Fibroblast of lung (primary cell): ENCODE measurements around the gene ZNF282. TPM values are rescaled to one million over a fixed set of nuclear protein-coding genes. Genes with fewer than 3 reads are reported as not detected.

ENCODE experiments used
- DNase-seq, 2 donors: peaks; one replicate each; pipeline versions ENCODE4 v3.0.0 to v3.0.0-alpha.2; 2010; ENCODE audit warnings: low read depth in 2 of 2
- H2AFZ ChIP-seq: 2 replicates; pipeline ENCODE4 v1.5.1; 2012; ENCODE audit warnings: low read length, control low read depth, inconsistent platforms
- H3K27ac ChIP-seq: 2 replicates; pipeline ENCODE4 v1.5.1; 2011; ENCODE audit warnings: low read length, control low read depth; ENCODE audit not compliant: insufficient read depth
- H3K27me3 ChIP-seq: 2 replicates; pipeline ENCODE4 v1.5.1; 2011; ENCODE audit warnings: mild to moderate bottlenecking, low read length; ENCODE audit not compliant: control insufficient read depth, insufficient read depth
- H3K36me3 ChIP-seq: 2 replicates; pipeline ENCODE4 v1.5.1; 2011; ENCODE audit warnings: low read length; ENCODE audit not compliant: control insufficient read depth, insufficient read depth
- H3K4me1 ChIP-seq: 2 replicates; pipeline ENCODE4 v1.5.1; 2011; ENCODE audit warnings: low read length; ENCODE audit not compliant: control insufficient read depth, insufficient read depth; ENCODE audit errors: extremely low read depth
- H3K4me2 ChIP-seq: 2 replicates; pipeline ENCODE4 v1.5.1; 2011; ENCODE audit warnings: low read length, control low read depth; ENCODE audit not compliant: insufficient read depth; ENCODE audit errors: extremely low read depth
- H3K4me3 ChIP-seq, 4 experiments: fragments of 200-600 bp in 1 of 4; sonication (generic) in 1 of 4; replicated peaks in 1 of 4; 2 replicates each; pipeline ENCODE4 v1.5.1; 2011 to 2016; ENCODE audit warnings: low read length in 4 of 4, low read depth in 3 of 4, mild to moderate bottlenecking in 3 of 4, control low read depth in 2 of 4, inconsistent platforms in 1 of 4, mixed read lengths in 1 of 4; ENCODE audit not compliant: insufficient read depth in 1 of 4; ENCODE audit errors: control extremely low read depth in 1 of 4
- H3K79me2 ChIP-seq: 2 replicates; pipeline ENCODE4 v1.5.1; 2012; ENCODE audit warnings: mild to moderate bottlenecking, low read length, inconsistent platforms; ENCODE audit not compliant: control insufficient read depth, insufficient read depth
- H3K9ac ChIP-seq: 2 replicates; pipeline ENCODE4 v1.5.1; 2011; ENCODE audit warnings: mild to moderate bottlenecking, low read length, control low read depth; ENCODE audit not compliant: insufficient read depth
- H3K9me3 ChIP-seq: 2 replicates; pipeline ENCODE4 v1.5.1; 2012; ENCODE audit warnings: low read depth, low read length; ENCODE audit not compliant: control insufficient read depth, insufficient read depth
- H4K20me1 ChIP-seq: 2 replicates; pipeline ENCODE4 v1.5.1; 2011; ENCODE audit warnings: low read length; ENCODE audit not compliant: control insufficient read depth, insufficient read depth; ENCODE audit errors: extremely low read depth
- CTCF ChIP-seq, 2 donors: IDR thresholded peaks in 1 of 2; conservative IDR thresholded peaks in 1 of 2; 1 replicate in 1 of 2; 2 replicates in 1 of 2; pipeline ENCODE4 v1.5.1; 2011 to 2012; ENCODE audit warnings: low read length in 2 of 2, control low read depth in 1 of 2, inconsistent platforms in 1 of 2, low read depth in 1 of 2, mild to moderate bottlenecking in 1 of 2
- EZH2 ChIP-seq: IDR thresholded peaks from 2 replicates; pipeline ENCODE4 v1.5.1; 2012; ENCODE audit warnings: low read length, control low read depth, mild to moderate bottlenecking; ENCODE audit errors: missing control alignments
- polyA plus RNA-seq, 2 donors: library from polyadenylated mRNA; depleted of rRNA in 1 of 2; stranded (reverse) in 1 of 2; unstranded in 1 of 2; fragments of >200 nt; gene quantifications; 2 replicates each; pipeline ENCODE4 v1.2.1, GENCODE V29; 2011 to 2012; ENCODE audit warnings: missing spikeins in 1 of 2
- total RNA-seq: library from RNA; depleted of rRNA; stranded (reverse); fragments of >200 nt; gene quantifications from 2 replicates; pipeline ENCODE4 v1.2.1, GENCODE V29; 2014

ZNF282 gene
- total and polyA plus RNA-seq, 2 donors (not counting 1 experiment from before 2014, with no cell fraction given) = 6.8 to 23.1 TPM

GRCh38 chr7:149154056-149154455, 41.3 kb upstream of the ZNF282 start:
- no peak overlapping the region for H3K4me2 ChIP-seq
- no peak overlapping the region for H3K4me3 ChIP-seq
- no peak overlapping the region for H3K9ac ChIP-seq
- H3K36me3 ChIP-seq = peaks cover 4% of the 10 kb centered on the region
- no peaks in the 10 kb centered on the region for H3K4me1 ChIP-seq
- no peak for TF ChIP-seq CTCF (conservative IDR thresholded peaks at IDR 0.05 in 1 of 2, IDR thresholded peaks at IDR 0.05 in 1 of 2; ENCODE audit: low read depth in 1 of 2, low read length in 2 of 2)
- TF ChIP-seq EZH2 = no peak
- H3K79me2 ChIP-seq = peaks cover 41% of the 10 kb centered on the region
- H3K27me3 ChIP-seq = no peaks in the 10 kb centered on the region
- no peak for DNase-seq
- no peak overlapping the region for H3K27ac ChIP-seq
- no peaks in the 10 kb centered on the region for H4K20me1 ChIP-seq
- H2AFZ ChIP-seq = no peak overlapping the region
- H3K9me3 ChIP-seq = no peaks in the 10 kb centered on the region

- H4K20me1 ChIP-seq = no peaks in the 10 kb centered on the region
- H3K27ac ChIP-seq = no peak overlapping the region
- DNase-seq = no peak
- H3K4me2 ChIP-seq = no peak overlapping the region
- H3K79me2 ChIP-seq = peaks cover 21% of the 10 kb centered on the region
- H3K36me3 ChIP-seq = peaks cover 2% of the 10 kb centered on the region
- H3K27me3 ChIP-seq = no peaks in the 10 kb centered on the region
- no peaks in the 10 kb centered on the region for H3K9me3 ChIP-seq
- no peak overlapping the region for H3K4me3 ChIP-seq
- H3K9ac ChIP-seq = no peak overlapping the region
- no peaks in the 10 kb centered on the region for H3K4me1 ChIP-seq
- no peak overlapping the region for H2AFZ ChIP-seq
- no peak for TF ChIP-seq CTCF (conservative IDR thresholded peaks at IDR 0.05 in 1 of 2, IDR thresholded peaks at IDR 0.05 in 1 of 2; ENCODE audit: low read depth in 1 of 2, low read length in 2 of 2)
- no peak for TF ChIP-seq EZH2
Observed at GRCh38 chr7:149156898-149157297, 38.4 kb upstream of the ZNF282 start.

- peaks cover 13% of the 10 kb centered on the region for H3K79me2 ChIP-seq
Observed at GRCh38 chr7:149161241-149161848, 34.0 kb upstream of the ZNF282 start.

More at GRCh38 chr7:149161241-149161848, 34.0 kb upstream of the ZNF282 start:
- no peaks in the 10 kb centered on the region for H3K9me3 ChIP-seq
- no peaks in the 10 kb centered on the region for H3K27me3 ChIP-seq
- H4K20me1 ChIP-seq = no peaks in the 10 kb centered on the region
- TF ChIP-seq CTCF (conservative IDR thresholded peaks at IDR 0.05 in 1 of 2, IDR thresholded peaks at IDR 0.05 in 1 of 2; ENCODE audit: low read depth in 1 of 2, low read length in 2 of 2) (no peak), EZH2 (no peak)
- peaks cover 3% of the 10 kb centered on the region for H3K36me3 ChIP-seq
- H2AFZ ChIP-seq = no peak overlapping the region
- no peak overlapping the region for H3K4me2 ChIP-seq
- H3K4me1 ChIP-seq = no peaks in the 10 kb centered on the region
- no peak overlapping the region for H3K4me3 ChIP-seq
- no peak overlapping the region for H3K9ac ChIP-seq
- peak overlapping the region; percentile 14 for H3K27ac ChIP-seq
- DNase-seq = peak in 1 of 2 donors; percentile 12
